ENCODE results near the gene HOXA11.

DNA sequence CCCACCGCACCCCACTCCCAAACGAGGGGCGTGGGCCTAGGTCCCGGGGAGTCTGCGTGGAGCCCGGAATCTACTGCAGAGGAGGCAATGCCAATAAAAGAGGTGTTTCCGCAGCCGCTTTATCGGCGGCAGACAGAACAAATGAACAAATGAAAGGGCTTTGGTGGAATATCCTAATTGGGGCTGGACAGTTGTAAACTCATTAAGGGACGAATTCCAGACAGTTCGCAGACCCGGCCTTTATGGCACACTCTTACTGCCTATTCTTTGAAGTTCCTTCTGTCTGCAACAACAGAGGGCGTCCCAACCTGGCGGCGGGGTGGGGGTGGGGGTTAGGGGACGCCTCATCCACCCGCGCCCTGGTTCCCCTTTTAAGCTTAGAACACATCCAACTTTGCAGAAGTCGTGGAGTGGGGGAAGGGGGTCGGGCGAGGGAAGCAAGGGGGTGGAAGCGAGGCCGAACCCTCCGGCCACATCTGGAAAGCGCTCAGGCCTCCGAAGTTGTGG lies 23.8 kb downstream of the HOXA11 start:
- TF ChIP-seq EZH2 (IDR thresholded peaks at IDR 0.05; ENCODE audit: borderline replicate concordance, insufficient read depth, low read length, poor library complexity, severe bottlenecking) (no peak), POLR2AphosphoS5 (IDR thresholded peaks at IDR 0.05) (no peak), RAD21 (conservative IDR thresholded peaks at IDR 0.05) (no peak), TAF1 (IDR thresholded peaks at IDR 0.05; ENCODE audit: low read depth) (no peak)
- TF ChIP-seq, protein P1, sequence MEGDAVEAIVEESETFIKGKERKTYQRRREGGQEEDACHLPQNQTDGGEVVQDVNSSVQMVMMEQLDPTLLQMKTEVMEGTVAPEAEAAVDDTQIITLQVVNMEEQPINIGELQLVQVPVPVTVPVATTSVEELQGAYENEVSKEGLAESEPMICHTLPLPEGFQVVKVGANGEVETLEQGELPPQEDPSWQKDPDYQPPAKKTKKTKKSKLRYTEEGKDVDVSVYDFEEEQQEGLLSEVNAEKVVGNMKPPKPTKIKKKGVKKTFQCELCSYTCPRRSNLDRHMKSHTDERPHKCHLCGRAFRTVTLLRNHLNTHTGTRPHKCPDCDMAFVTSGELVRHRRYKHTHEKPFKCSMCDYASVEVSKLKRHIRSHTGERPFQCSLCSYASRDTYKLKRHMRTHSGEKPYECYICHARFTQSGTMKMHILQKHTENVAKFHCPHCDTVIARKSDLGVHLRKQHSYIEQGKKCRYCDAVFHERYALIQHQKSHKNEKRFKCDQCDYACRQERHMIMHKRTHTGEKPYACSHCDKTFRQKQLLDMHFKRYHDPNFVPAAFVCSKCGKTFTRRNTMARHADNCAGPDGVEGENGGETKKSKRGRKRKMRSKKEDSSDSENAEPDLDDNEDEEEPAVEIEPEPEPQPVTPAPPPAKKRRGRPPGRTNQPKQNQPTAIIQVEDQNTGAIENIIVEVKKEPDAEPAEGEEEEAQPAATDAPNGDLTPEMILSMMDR (IDR thresholded peaks at IDR 0.05; ENCODE audit: poor library complexity, severe bottlenecking) = no peak
